WTC11 (cell line): ENCODE data around the gene RRAGB. TPM values are rescaled to one million over a fixed set of nuclear protein-coding genes. Genes with fewer than 3 reads are reported as not detected.

Source experiments
- ATAC-seq: fragments of 200-7000 bp; cut with Tn5 transposase; 2 replicates; pipeline ENCODE4 v1.10.0; 2021; ENCODE audit warnings: mild to moderate bottlenecking, moderate library complexity
- CTCF ChIA-PET: fragments of 300-600 bp; sonication (Branson Sonifier 250); formaldehyde crosslinking; loops from one replicate; lab custom pipeline; 2021; ENCODE audit warnings: antibody characterized with exemption; lab: Charles Lee
- POLR2A ChIA-PET: fragments of 350-600 bp; sonication (Branson Sonifier 250); formaldehyde crosslinking; loops from one replicate; lab custom pipeline; 2021; ENCODE audit warnings: antibody characterized with exemption; lab: Charles Lee
- DNase-seq: peaks from one replicate; pipeline ENCODE4 v3.0.0; 2021; ENCODE audit warnings: low spot score
- H3K27ac Mint-ChIP-seq: 2 replicates; pipeline ENCODE4 v1.8.0; 2021; ENCODE audit warnings: mixed read lengths
- H3K27me3 Mint-ChIP-seq: 2 replicates; pipeline ENCODE4 v1.8.0; 2021; ENCODE audit warnings: low read depth, mild to moderate bottlenecking, moderate library complexity, mixed read lengths
- H3K36me3 Mint-ChIP-seq: 2 replicates; pipeline ENCODE4 v1.8.0; 2021; ENCODE audit warnings: mixed read lengths
- H3K4me1 Mint-ChIP-seq: 2 replicates; pipeline ENCODE4 v1.8.0; 2022; ENCODE audit warnings: mixed read lengths
- H3K4me3 Mint-ChIP-seq: 2 replicates; pipeline ENCODE4 v1.8.0; 2021; ENCODE audit warnings: mild to moderate bottlenecking, moderate library complexity, mixed read lengths
- H3K9me3 Mint-ChIP-seq: 2 replicates; pipeline ENCODE4 v1.8.0; 2021; ENCODE audit warnings: mixed read lengths
- CREM ChIP-seq: sonication (generic); formaldehyde crosslinking; IDR thresholded peaks from 2 replicates; pipeline ENCODE4 v1.8.1; 2022; ENCODE audit warnings: mild to moderate bottlenecking, missing genetic modification reagents, moderate library complexity
- ELF4 ChIP-seq: sonication (generic); formaldehyde crosslinking; IDR thresholded peaks from 2 replicates; pipeline ENCODE4 v1.8.1; 2022; ENCODE audit warnings: low read depth, mild to moderate bottlenecking, moderate library complexity, missing genetic modification reagents
- ESRRA ChIP-seq: sonication (generic); formaldehyde crosslinking; IDR thresholded peaks from 2 replicates; pipeline ENCODE4 v1.8.1; 2022; ENCODE audit warnings: mild to moderate bottlenecking, missing genetic modification reagents, borderline replicate concordance
- ETV6 ChIP-seq: sonication (generic); formaldehyde crosslinking; IDR thresholded peaks from 2 replicates; pipeline ENCODE4 v1.8.1; 2022; ENCODE audit warnings: mild to moderate bottlenecking, missing genetic modification reagents
- GTF2I ChIP-seq: fragments of 250-450 bp; sonication (Bioruptor Pico); conservative IDR thresholded peaks from 2 replicates; pipeline ENCODE4 v1.4.0; 2021; ENCODE audit warnings: mild to moderate bottlenecking
- HMGA2 ChIP-seq: fragments of 250-450 bp; sonication (Bioruptor Pico); IDR thresholded peaks from 2 replicates; pipeline ENCODE4 v1.4.0; 2021; ENCODE audit warnings: mild to moderate bottlenecking, moderate library complexity
- KAT7 ChIP-seq: sonication (generic); formaldehyde crosslinking; IDR thresholded peaks from 2 replicates; pipeline ENCODE4 v1.8.1; 2023; ENCODE audit warnings: missing genetic modification reagents, mild to moderate bottlenecking, borderline replicate concordance
- MYBL2 ChIP-seq: sonication (generic); formaldehyde crosslinking; IDR thresholded peaks from 2 replicates; pipeline ENCODE4 v1.8.1; 2023; ENCODE audit warnings: mild to moderate bottlenecking, moderate library complexity, missing genetic modification reagents
- NFE2L1 ChIP-seq: sonication (generic); formaldehyde crosslinking; IDR thresholded peaks from 2 replicates; pipeline ENCODE4 v1.8.1; 2023; ENCODE audit warnings: missing genetic modification reagents
- NFYB ChIP-seq: sonication (generic); formaldehyde crosslinking; conservative IDR thresholded peaks from 2 replicates; pipeline ENCODE4 v1.8.0; 2022; ENCODE audit warnings: low read depth, missing genetic modification reagents
- RORB ChIP-seq: fragments of 250-450 bp; sonication (Bioruptor Pico); IDR thresholded peaks from 2 replicates; pipeline ENCODE4 v1.9.0; 2021; ENCODE audit warnings: mild to moderate bottlenecking
- SMAD3 ChIP-seq: sonication (generic); formaldehyde crosslinking; IDR thresholded peaks from 2 replicates; pipeline ENCODE4 v1.8.0; 2022; ENCODE audit warnings: missing genetic modification reagents, mild to moderate bottlenecking, borderline replicate concordance
- TCF7 ChIP-seq: sonication (generic); formaldehyde crosslinking; IDR thresholded peaks from 2 replicates; pipeline ENCODE4 v1.8.0; 2022; ENCODE audit warnings: mild to moderate bottlenecking, low read depth, missing genetic modification reagents, moderate library complexity
- TEAD4 ChIP-seq: sonication (generic); formaldehyde crosslinking; IDR thresholded peaks from 2 replicates; pipeline ENCODE4 v1.8.0; 2022; ENCODE audit warnings: mild to moderate bottlenecking, missing genetic modification reagents
- ZBTB21 ChIP-seq: sonication (generic); formaldehyde crosslinking; IDR thresholded peaks from 2 replicates; pipeline ENCODE4 v1.8.1; 2023; ENCODE audit warnings: mild to moderate bottlenecking, missing genetic modification reagents, borderline replicate concordance
- ZNF138 ChIP-seq: sonication (generic); formaldehyde crosslinking; conservative IDR thresholded peaks from 2 replicates; pipeline ENCODE4 v1.8.1; 2022; ENCODE audit warnings: mild to moderate bottlenecking, moderate library complexity, missing genetic modification reagents
- ZNF219 ChIP-seq: sonication (generic); formaldehyde crosslinking; IDR thresholded peaks from 2 replicates; pipeline ENCODE4 v1.8.0; 2023; ENCODE audit warnings: missing genetic modification reagents, mild to moderate bottlenecking, borderline replicate concordance
- ZNF317 ChIP-seq: sonication (generic); formaldehyde crosslinking; IDR thresholded peaks from 2 replicates; pipeline ENCODE4 v1.8.1; 2023; ENCODE audit warnings: low read depth, mild to moderate bottlenecking, moderate library complexity, missing genetic modification reagents, borderline replicate concordance
- ZNF416 ChIP-seq: fragments of 250-450 bp; sonication (Bioruptor Pico); IDR thresholded peaks from 2 replicates; pipeline ENCODE4 v1.9.0; 2021; ENCODE audit warnings: mild to moderate bottlenecking, inconsistent platforms
- ZNF423 ChIP-seq: fragments of 250-450 bp; sonication (Bioruptor Pico); IDR thresholded peaks from 2 replicates; pipeline ENCODE4 v2.1.2; 2022; ENCODE audit warnings: mild to moderate bottlenecking, moderate library complexity
- total RNA-seq: library from RNA; stranded (reverse); gene quantifications from 3 replicates; pipeline ENCODE4 v1.2.3, GENCODE V29; 2021
- TF ChIP-seq, protein P1 (sequence below): fragments of 250-450 bp; sonication (Bioruptor Pico); IDR thresholded peaks from 2 replicates; pipeline ENCODE4 v2.1.2; 2022; ENCODE audit warnings: mild to moderate bottlenecking, moderate library complexity
- TF ChIP-seq, protein P2 (sequence below): fragments of 250-450 bp; sonication (Bioruptor Pico); conservative IDR thresholded peaks from 2 replicates; pipeline ENCODE4 v1.9.0; 2021; ENCODE audit warnings: mild to moderate bottlenecking
- TF ChIP-seq, protein P3 (sequence below): sonication (generic); formaldehyde crosslinking; IDR thresholded peaks from 2 replicates; pipeline ENCODE4 v1.8.1; 2022; ENCODE audit warnings: low read depth, mild to moderate bottlenecking, moderate library complexity, missing genetic modification reagents, borderline replicate concordance
- TF ChIP-seq, protein P4 (sequence below): sonication (generic); formaldehyde crosslinking; IDR thresholded peaks from 2 replicates; pipeline ENCODE4 v1.8.1; 2022; ENCODE audit warnings: missing genetic modification reagents, borderline replicate concordance
- TF ChIP-seq, protein P5 (sequence below): sonication (generic); formaldehyde crosslinking; IDR thresholded peaks from 2 replicates; pipeline ENCODE4 v1.8.1; 2023; ENCODE audit warnings: mild to moderate bottlenecking, missing genetic modification reagents
- TF ChIP-seq, protein P6 (sequence below): fragments of 250-450 bp; sonication (Bioruptor Pico); IDR thresholded peaks from 2 replicates; pipeline ENCODE4 v1.9.0; 2021; ENCODE audit warnings: moderate library complexity, mild to moderate bottlenecking, inconsistent platforms, borderline replicate concordance
- TF ChIP-seq, protein P7 (sequence below): sonication (generic); formaldehyde crosslinking; IDR thresholded peaks from 2 replicates; pipeline ENCODE4 v1.8.0; 2022; ENCODE audit warnings: mild to moderate bottlenecking, missing genetic modification reagents

The RRAGB gene
- total RNA-seq, 1 experiment from 2014 or later = 7.8 TPM

DNA sequence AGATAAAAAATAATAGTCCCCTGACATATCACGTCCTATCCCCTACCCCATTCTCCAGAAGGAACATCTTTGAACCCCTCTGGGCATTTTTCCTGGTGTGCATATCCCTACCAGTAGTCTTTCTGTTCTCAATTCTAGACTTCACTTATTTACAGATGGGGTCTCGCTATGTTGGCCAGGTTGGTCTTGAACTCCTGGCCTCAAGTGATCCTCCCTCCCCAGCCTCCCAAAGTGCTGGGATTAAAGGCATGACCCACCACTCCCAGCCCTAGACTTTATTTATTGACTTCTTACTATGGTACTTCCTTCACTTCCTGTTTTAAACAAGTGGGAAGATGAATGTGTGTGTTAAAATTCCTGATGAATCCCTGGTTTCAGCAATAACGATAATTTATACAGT lies 612 bp upstream of the RRAGB start:
- CTCF ChIA-PET = interaction anchor here (0.9 to 1.9 kb wide), 6 partner anchors 11 to 582 kb away, joined by 3 to 8 read pairs (median 4); no protein-coding TSS in a partner anchor
- peaks cover 21% of the 10 kb centered on the region for H3K9me3 Mint-ChIP-seq
- POLR2A ChIA-PET = interaction anchor here (1.0 kb wide), 1 partner anchor 228 kb away, joined by 3 read pairs; the partner anchor contains the start of gene USP51
- no peak overlapping the region; the same call in 1 of the 2 replicates for H3K27ac Mint-ChIP-seq
- peaks cover 5% of the 10 kb centered on the region for H3K27me3 Mint-ChIP-seq
- DNase-seq (no peak), ATAC-seq (no peak)
- TF ChIP-seq ZNF317 (CRISPR knock-in tag) (no peak), RORB (CRISPR knock-in tag) (no peak), CREM (no peak), TEAD4 (no peak), HMGA2 (CRISPR knock-in tag) (no peak), GTF2I (no peak), ESRRA (no peak), NFE2L1 (CRISPR knock-in tag) (no peak), ZNF416 (CRISPR knock-in tag) (no peak), SMAD3 (CRISPR knock-in tag) (no peak), ELF4 (no peak)
- TF ChIP-seq, protein P1, sequence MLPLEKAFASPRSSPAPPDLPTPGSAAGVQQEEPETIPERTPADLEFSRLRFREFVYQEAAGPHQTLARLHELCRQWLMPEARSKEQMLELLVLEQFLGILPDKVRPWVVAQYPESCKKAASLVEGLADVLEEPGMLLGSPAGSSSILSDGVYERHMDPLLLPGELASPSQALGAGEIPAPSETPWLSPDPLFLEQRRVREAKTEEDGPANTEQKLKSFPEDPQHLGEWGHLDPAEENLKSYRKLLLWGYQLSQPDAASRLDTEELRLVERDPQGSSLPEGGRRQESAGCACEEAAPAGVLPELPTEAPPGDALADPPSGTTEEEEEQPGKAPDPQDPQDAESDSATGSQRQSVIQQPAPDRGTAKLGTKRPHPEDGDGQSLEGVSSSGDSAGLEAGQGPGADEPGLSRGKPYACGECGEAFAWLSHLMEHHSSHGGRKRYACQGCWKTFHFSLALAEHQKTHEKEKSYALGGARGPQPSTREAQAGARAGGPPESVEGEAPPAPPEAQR (CRISPR knock-in tag) = no peak
- TF ChIP-seq, protein P2, sequence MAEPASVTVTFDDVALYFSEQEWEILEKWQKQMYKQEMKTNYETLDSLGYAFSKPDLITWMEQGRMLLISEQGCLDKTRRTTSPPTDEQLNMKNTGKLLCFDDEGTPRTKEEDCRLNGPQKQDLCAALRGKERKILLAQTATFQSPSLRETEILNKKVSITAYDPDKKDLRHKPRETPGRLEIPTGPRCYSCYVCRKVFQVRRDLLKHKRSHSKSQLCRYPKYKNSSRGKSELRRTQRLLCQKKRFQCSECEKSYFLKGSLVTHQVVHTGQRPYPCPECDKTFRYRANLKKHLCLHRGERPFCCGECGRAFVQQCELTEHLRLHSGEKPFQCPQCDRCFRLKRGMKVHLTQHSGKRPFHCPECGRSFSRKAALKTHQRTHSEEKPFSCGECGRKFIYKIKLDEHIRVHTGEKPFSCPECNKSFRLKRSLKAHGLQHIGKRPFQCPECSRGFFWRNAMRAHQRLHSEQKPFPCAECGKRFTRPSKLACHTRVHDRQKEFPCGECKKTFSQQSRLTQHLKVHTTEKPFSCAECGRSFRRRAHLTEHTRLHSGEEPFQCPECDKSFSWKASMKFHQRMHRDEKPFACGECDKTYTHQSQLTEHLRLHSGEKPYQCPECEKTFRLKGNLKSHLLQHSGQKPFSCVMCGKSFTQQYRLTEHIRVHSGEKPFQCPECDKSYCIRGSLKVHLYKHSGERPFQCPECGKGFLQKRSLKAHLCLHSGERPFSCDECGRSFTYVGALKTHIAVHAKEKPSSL (CRISPR knock-in tag) = no peak
- peak overlapping the region; percentile 87 for H3K4me3 Mint-ChIP-seq
- peaks cover 9% of the 10 kb centered on the region; the same call in 1 of the 2 replicates for H3K36me3 Mint-ChIP-seq
- H3K4me1 Mint-ChIP-seq = peaks cover 6% of the 10 kb centered on the region

DNA sequence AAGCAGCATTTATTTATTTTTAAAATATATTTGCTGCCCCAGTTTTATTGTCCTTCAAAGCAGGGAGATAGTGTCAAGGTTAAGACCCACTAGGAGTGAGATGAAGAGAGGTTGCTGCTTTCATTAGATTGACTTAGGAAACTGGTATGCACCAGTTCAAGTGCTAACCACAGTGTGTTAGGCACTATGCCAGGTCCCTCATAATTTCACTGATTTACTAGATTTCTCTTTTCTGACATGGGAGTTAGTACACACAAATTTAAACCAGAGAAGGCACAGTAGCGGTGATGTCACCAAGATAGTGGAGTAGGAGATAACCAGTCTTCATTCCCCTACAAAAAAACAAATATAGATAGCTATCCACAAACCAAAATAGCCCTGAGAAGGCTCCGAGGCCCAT lies 14.3 kb downstream of the RRAGB start:
- ChIA-PET CTCF (no interaction called here), POLR2A (no interaction called here)
- Mint-ChIP-seq H3K27ac (no peak overlapping the region), H3K9me3 (no peaks in the 10 kb centered on the region), H3K4me1 (no peaks in the 10 kb centered on the region), H3K27me3 (no peaks in the 10 kb centered on the region), H3K4me3 (no peak overlapping the region), H3K36me3 (peaks cover 34% of the 10 kb centered on the region)
- ATAC-seq (no peak), DNase-seq (no peak)
- TF ChIP-seq MYBL2 (no peak), ZNF423 (CRISPR knock-in tag) (no peak), KAT7 (CRISPR knock-in tag) (no peak), ZBTB21 (no peak), NFYB (no peak), ZNF219 (CRISPR knock-in tag) (no peak), ZNF138 (no peak), ELF4 (no peak), ETV6 (no peak), TCF7 (CRISPR knock-in tag) (no peak)
- TF ChIP-seq, protein P3, sequence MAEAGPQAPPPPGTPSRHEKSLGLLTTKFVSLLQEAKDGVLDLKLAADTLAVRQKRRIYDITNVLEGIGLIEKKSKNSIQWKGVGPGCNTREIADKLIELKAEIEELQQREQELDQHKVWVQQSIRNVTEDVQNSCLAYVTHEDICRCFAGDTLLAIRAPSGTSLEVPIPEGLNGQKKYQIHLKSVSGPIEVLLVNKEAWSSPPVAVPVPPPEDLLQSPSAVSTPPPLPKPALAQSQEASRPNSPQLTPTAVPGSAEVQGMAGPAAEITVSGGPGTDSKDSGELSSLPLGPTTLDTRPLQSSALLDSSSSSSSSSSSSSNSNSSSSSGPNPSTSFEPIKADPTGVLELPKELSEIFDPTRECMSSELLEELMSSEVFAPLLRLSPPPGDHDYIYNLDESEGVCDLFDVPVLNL (CRISPR knock-in tag) = no peak
- TF ChIP-seq, protein P4, sequence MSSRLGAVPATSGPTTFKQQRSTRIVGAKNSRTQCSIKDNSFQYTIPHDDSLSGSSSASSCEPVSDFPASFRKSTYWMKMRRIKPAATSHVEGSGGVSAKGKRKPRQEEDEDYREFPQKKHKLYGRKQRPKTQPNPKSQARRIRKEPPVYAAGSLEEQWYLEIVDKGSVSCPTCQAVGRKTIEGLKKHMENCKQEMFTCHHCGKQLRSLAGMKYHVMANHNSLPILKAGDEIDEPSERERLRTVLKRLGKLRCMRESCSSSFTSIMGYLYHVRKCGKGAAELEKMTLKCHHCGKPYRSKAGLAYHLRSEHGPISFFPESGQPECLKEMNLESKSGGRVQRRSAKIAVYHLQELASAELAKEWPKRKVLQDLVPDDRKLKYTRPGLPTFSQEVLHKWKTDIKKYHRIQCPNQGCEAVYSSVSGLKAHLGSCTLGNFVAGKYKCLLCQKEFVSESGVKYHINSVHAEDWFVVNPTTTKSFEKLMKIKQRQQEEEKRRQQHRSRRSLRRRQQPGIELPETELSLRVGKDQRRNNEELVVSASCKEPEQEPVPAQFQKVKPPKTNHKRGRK (CRISPR knock-in tag) = no peak
- TF ChIP-seq, protein P5, sequence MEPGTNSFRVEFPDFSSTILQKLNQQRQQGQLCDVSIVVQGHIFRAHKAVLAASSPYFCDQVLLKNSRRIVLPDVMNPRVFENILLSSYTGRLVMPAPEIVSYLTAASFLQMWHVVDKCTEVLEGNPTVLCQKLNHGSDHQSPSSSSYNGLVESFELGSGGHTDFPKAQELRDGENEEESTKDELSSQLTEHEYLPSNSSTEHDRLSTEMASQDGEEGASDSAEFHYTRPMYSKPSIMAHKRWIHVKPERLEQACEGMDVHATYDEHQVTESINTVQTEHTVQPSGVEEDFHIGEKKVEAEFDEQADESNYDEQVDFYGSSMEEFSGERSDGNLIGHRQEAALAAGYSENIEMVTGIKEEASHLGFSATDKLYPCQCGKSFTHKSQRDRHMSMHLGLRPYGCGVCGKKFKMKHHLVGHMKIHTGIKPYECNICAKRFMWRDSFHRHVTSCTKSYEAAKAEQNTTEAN (CRISPR knock-in tag) = no peak
- TF ChIP-seq, protein P6, sequence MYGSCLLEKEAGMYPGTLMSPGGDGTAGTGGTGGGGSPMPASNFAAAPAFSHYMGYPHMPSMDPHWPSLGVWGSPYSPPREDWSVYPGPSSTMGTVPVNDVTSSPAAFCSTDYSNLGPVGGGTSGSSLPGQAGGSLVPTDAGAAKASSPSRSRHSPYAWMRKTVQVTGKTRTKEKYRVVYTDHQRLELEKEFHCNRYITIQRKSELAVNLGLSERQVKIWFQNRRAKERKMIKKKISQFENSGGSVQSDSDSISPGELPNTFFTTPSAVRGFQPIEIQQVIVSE (CRISPR knock-in tag) = no peak
- TF ChIP-seq, protein P7, sequence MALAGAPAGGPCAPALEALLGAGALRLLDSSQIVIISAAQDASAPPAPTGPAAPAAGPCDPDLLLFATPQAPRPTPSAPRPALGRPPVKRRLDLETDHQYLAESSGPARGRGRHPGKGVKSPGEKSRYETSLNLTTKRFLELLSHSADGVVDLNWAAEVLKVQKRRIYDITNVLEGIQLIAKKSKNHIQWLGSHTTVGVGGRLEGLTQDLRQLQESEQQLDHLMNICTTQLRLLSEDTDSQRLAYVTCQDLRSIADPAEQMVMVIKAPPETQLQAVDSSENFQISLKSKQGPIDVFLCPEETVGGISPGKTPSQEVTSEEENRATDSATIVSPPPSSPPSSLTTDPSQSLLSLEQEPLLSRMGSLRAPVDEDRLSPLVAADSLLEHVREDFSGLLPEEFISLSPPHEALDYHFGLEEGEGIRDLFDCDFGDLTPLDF = no peak
